Lung (tissue), 12 donors: ENCODE measurements around the gene TPTE2. TPM values are rescaled to one million over a fixed set of nuclear protein-coding genes. Genes with fewer than 3 reads are reported as not detected.
"Not testable (repeated sequence)": the region's sequence is repeated elsewhere in the genome, so short reads cannot be mapped to it uniquely, and the experiment has no call there.

Experiments used
- ATAC-seq: fragments of 200-7000 bp; cut with Tn5 transposase; one replicate; pipeline ENCODE4 v1.9.1; 2020; ENCODE audit warnings: moderate number of reproducible peaks; ENCODE audit not compliant: insufficient read depth, low FRiP score
- DNase-seq, 3 donors: peaks; one replicate each; pipeline ENCODE4 v3.0.0-alpha.2; 2013 to 2017
- H3K27ac ChIP-seq, 2 donors: one replicate each; pipeline ENCODE4 v1.5.1; 2013; ENCODE audit warnings: mild to moderate bottlenecking in 2 of 2, moderate library complexity in 2 of 2, control low read depth in 1 of 2, inconsistent platforms in 1 of 2, low read depth in 1 of 2, low read length in 1 of 2
- H3K27me3 ChIP-seq, 3 donors: one replicate each; pipeline ENCODE4 v1.5.1; 2013; ENCODE audit warnings: low read length in 2 of 3; ENCODE audit not compliant: control insufficient read depth in 3 of 3, insufficient read depth in 3 of 3
- H3K36me3 ChIP-seq, 4 donors: one replicate each; pipeline ENCODE4 v1.5.1; 2013; ENCODE audit warnings: low read length in 4 of 4, mild to moderate bottlenecking in 1 of 4, moderate library complexity in 1 of 4; ENCODE audit not compliant: control insufficient read depth in 4 of 4, insufficient read depth in 4 of 4
- H3K4me1 ChIP-seq, 5 donors: one replicate each; pipeline ENCODE4 v1.5.1; 2013; ENCODE audit warnings: low read length in 5 of 5, mild to moderate bottlenecking in 2 of 5, moderate library complexity in 1 of 5; ENCODE audit not compliant: control insufficient read depth in 5 of 5, insufficient read depth in 5 of 5
- H3K4me3 ChIP-seq: one replicate; pipeline ENCODE4 v1.5.1; 2013; ENCODE audit warnings: mild to moderate bottlenecking, control low read depth, moderate library complexity
- H3K9ac ChIP-seq, 2 donors: one replicate each; pipeline ENCODE4 v1.5.1; 2013; ENCODE audit warnings: low read length in 2 of 2, control low read depth in 1 of 2; ENCODE audit not compliant: insufficient read depth in 1 of 2
- H3K9me3 ChIP-seq, 4 donors: one replicate each; pipeline ENCODE4 v1.5.1; 2013; ENCODE audit warnings: low read length in 3 of 4, mild to moderate bottlenecking in 1 of 4, moderate library complexity in 1 of 4; ENCODE audit not compliant: control insufficient read depth in 4 of 4, insufficient read depth in 3 of 4
- CTCF ChIP-seq: IDR thresholded peaks from 2 replicates; pipeline ENCODE4 v1.5.1; 2012; ENCODE audit warnings: mild to moderate bottlenecking; ENCODE audit errors: control extremely low read depth, extremely low read depth
- WGBS, 2 donors: extraction: QIAGEN DNeasy Blood & Tissue Kit; methylation state at CpG; one replicate each; pipeline ENCODE4 v1.1.7; 2013; 5-methylcytosine and 5-hydroxymethylcytosine counted together
- polyA plus RNA-seq, 2 donors: library from polyadenylated mRNA; stranded (reverse); fragments of 200-250 nt; gene quantifications; one replicate each; pipeline ENCODE4 v1.2.1, GENCODE V29; 2013
- total RNA-seq, 2 donors: library from RNA; depleted of rRNA in 1 of 2; stranded (reverse); fragments of >200 nt in 1 of 2; gene quantifications; one replicate each; pipeline ENCODE4 v1.2.1, GENCODE V29; 2014 to 2021
- donor health status: control.
- donor health status: control.
- donor health status: Bipolar disorder and iron deficiency.
- donor health status: healthy.
- donor health status: DM: yes; HTN: yes; CAD: no.

The TPTE2 gene
- total and polyA plus RNA-seq, 4 donors = 0.02 to 0.12 TPM; not detected in 2

- no peak for TF ChIP-seq CTCF
Measured at GRCh38 chr13:19519049-19519448, 42.3 kb downstream of the TPTE2 start.

GRCh38 chr13:19507623-19508022 is 53.7 kb downstream of the TPTE2 start:
- 71 to 73% methylated on average over 5 of the region's 5 CpGs for WGBS, 2 donors

More at GRCh38 chr13:19519049-19519448, 42.3 kb downstream of the TPTE2 start:
- no peaks in the 10 kb centered on the region for H3K36me3 ChIP-seq
- no peaks in the 10 kb centered on the region for H3K9me3 ChIP-seq
- no peak for ATAC-seq
- no peaks in the 10 kb centered on the region for H3K27me3 ChIP-seq
- H3K27ac ChIP-seq = no peak overlapping the region
- H3K4me1 ChIP-seq = no peaks in the 10 kb centered on the region
- no peak overlapping the region for H3K9ac ChIP-seq
- H3K4me3 ChIP-seq = no peak overlapping the region
- no peak for DNase-seq

GRCh38 chr13:19460126-19460525 is 101.2 kb downstream of the TPTE2 start:
- not testable (repeated sequence) for H3K4me3 ChIP-seq, H3K4me1 ChIP-seq, DNase-seq, H3K9me3 ChIP-seq, H3K27ac ChIP-seq, ATAC-seq, H3K9ac ChIP-seq, H3K27me3 ChIP-seq, H3K36me3 ChIP-seq
- WGBS, 2 donors = 67 to 69% methylated on average over 9 of the region's 9 CpGs

More at GRCh38 chr13:19507623-19508022, 53.7 kb downstream of the TPTE2 start:
- not testable (repeated sequence) for H3K27me3 ChIP-seq, H3K9ac ChIP-seq, H3K4me1 ChIP-seq, H3K9me3 ChIP-seq, H3K36me3 ChIP-seq, DNase-seq, H3K4me3 ChIP-seq, H3K27ac ChIP-seq, ATAC-seq

- H3K27ac ChIP-seq, ATAC-seq, H3K9ac ChIP-seq, DNase-seq, H3K4me1 ChIP-seq, H3K4me3 ChIP-seq, H3K9me3 ChIP-seq, H3K27me3 ChIP-seq, H3K36me3 ChIP-seq: not testable (repeated sequence)
- 1 to 16% methylated on average over 2 of the region's 2 CpGs for WGBS, 2 donors
- TF ChIP-seq CTCF = peak; percentile 1
Measured at GRCh38 chr13:19439056-19439686, 122.2 kb downstream of the TPTE2 start.

GRCh38 chr13:19437780-19438179 is 123.6 kb downstream of the TPTE2 start:
- not testable (repeated sequence) for DNase-seq, H3K4me3 ChIP-seq, H3K27ac ChIP-seq, H3K9ac ChIP-seq, H3K36me3 ChIP-seq, H3K4me1 ChIP-seq, H3K27me3 ChIP-seq, H3K9me3 ChIP-seq, ATAC-seq
- 83 to 91% methylated on average over 6 of the region's 6 CpGs for WGBS, 2 donors

GRCh38 chr13:19422236-19422635 is 139.1 kb downstream of the TPTE2 start:
- WGBS, 2 donors = 65 to 73% methylated on average over 2 of the region's 2 CpGs
- not testable (repeated sequence) for H3K9me3 ChIP-seq, ATAC-seq, H3K4me1 ChIP-seq, H3K36me3 ChIP-seq, H3K27ac ChIP-seq, H3K4me3 ChIP-seq, H3K27me3 ChIP-seq, DNase-seq, H3K9ac ChIP-seq

GRCh38 chr13:19412494-19412893 is 148.8 kb downstream of the TPTE2 start:
- not testable (repeated sequence) for DNase-seq, ATAC-seq, H3K36me3 ChIP-seq, H3K9ac ChIP-seq, H3K27me3 ChIP-seq, H3K27ac ChIP-seq, H3K4me3 ChIP-seq, H3K4me1 ChIP-seq
- H3K9me3 ChIP-seq = peaks cover 0 to 14% (median 5%) of the 10 kb centered on the region in 4 donors
- WGBS, 2 donors = 77 to 88% methylated on average over 4 of the region's 4 CpGs
